SH-SY5Y (cell line): ENCODE measurements around the gene SNX15.

Source experiments
- GATA2 ChIP-seq: IDR thresholded peaks from 2 replicates; pipeline ENCODE4 v1.6.1; 2011; ENCODE audit warnings: mild to moderate bottlenecking, low read depth, low read length
- GATA3 ChIP-seq: IDR thresholded peaks from 2 replicates; pipeline ENCODE4 v1.6.1; 2011; ENCODE audit warnings: low read depth, mild to moderate bottlenecking, low read length, moderate library complexity

- TF ChIP-seq GATA3 (no peak), GATA2 (no peak)
Observed at GRCh38 chr11:65008016-65008415, 19.2 kb upstream of the SNX15 start.
